Measurements from ENCODE around the gene CCDC39. TPM values are rescaled to one million over a fixed set of nuclear protein-coding genes. Genes with fewer than 3 reads are reported as not detected.

Gene CCDC39
- total and polyA plus RNA-seq, 9 of the 15 experiments (the other 6 are each of a cell fraction or from before 2014, with no cell fraction given) = not detected

- TF ChIP-seq ZBTB11 (CRISPR knock-in tag; IDR thresholded peaks at IDR 0.05) (peak; percentile 88 to 98 (median 93); a peak in 5 of 6 replicates), ZNF551 (CRISPR knock-in tag; IDR thresholded peaks at IDR 0.05) (no peak), HNRNPL (IDR thresholded peaks at IDR 0.05; ENCODE audit: low read depth, low read length) (no peak), BMI1 (IDR thresholded peaks at IDR 0.05; ENCODE audit: low read length) (no peak), TOE1 (IDR thresholded peaks at IDR 0.05; ENCODE audit: borderline replicate concordance) (no peak), TOE1 (CRISPR knock-in tag; IDR thresholded peaks at IDR 0.05; ENCODE audit: borderline replicate concordance, low read depth) (no peak), ZNF212 (CRISPR knock-in tag; IDR thresholded peaks at IDR 0.05) (no peak), ZBED1 (IDR thresholded peaks at IDR 0.05) (no peak), ARID3B (CRISPR knock-in tag; IDR thresholded peaks at IDR 0.05; ENCODE audit: borderline replicate concordance) (no peak), CBX2 (IDR thresholded peaks at IDR 0.05; ENCODE audit: insufficient read depth, low read length, poor library complexity, severe bottlenecking) (no peak), NR2C2 (CRISPR knock-in tag; IDR thresholded peaks at IDR 0.05) (peak; percentile 94), NR2C2 (tag; IDR thresholded peaks at IDR 0.05) (peak; percentile 99), ZHX1 (conservative IDR thresholded peaks at IDR 0.05; ENCODE audit: low read length) (no peak), HBP1 (CRISPR knock-in tag; IDR thresholded peaks at IDR 0.05) (no peak), ZBTB2 (IDR thresholded peaks at IDR 0.05) (no peak)
These were observed 77.3 kb downstream of the CCDC39 start, which contains the start of gene TTC14 (continued) for GRCh38 chr3:180601688-180602666.

All from K562 (cell line).